T-helper 1 cell treated with Interleukin-12 subunit alpha and Interleukin-12 subunit beta and Interleukin-4 antibody, amounts not matched to agents 30 μg/mL and 1 μg/mL, for 36 hours (primary cell): ENCODE data around the gene LRRC8C.

Experiments
- H3K27ac Mint-ChIP-seq: one replicate; pipeline ENCODE4 v1.8.0; 2021; ENCODE audit warnings: mild to moderate bottlenecking, mixed read lengths
- H3K27me3 Mint-ChIP-seq: one replicate; pipeline ENCODE4 v1.8.0; 2021; ENCODE audit warnings: low read depth, mixed read lengths
- H3K36me3 Mint-ChIP-seq: one replicate; pipeline ENCODE4 v1.8.0; 2021; ENCODE audit warnings: low read depth, mixed read lengths
- H3K4me1 Mint-ChIP-seq: one replicate; pipeline ENCODE4 v1.8.0; 2021; ENCODE audit warnings: low read depth, mixed read lengths
- H3K4me3 Mint-ChIP-seq: one replicate; pipeline ENCODE4 v1.8.0; 2021; ENCODE audit warnings: mild to moderate bottlenecking, moderate library complexity, mixed read lengths
- H3K9me3 Mint-ChIP-seq: one replicate; pipeline ENCODE4 v1.8.0; 2021; ENCODE audit warnings: mixed read lengths

Gene LRRC8C

DNA sequence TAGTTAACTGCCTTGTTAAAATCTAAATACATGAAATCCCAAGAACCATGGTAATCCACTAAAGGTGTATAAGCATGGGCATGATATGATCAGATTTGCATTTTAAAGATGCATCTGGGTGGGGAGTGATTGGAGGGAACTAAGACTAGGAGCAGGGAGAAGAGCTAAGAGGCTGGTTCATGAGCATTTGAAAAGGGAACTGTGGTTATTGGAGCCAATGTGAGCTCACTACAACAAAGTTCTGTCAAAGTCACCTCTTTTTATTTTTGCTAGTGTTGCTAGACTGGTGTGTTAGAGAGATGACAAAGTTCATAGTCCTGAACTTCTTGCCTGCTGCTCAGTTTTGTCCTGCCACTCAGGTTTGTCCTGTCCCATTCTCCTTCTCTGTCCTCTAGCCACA is 120.8 kb downstream of the LRRC8C start:
- H3K27me3 Mint-ChIP-seq: no peaks in the 10 kb centered on the region
- H3K4me1 Mint-ChIP-seq: peaks cover 52% of the 10 kb centered on the region
- H3K9me3 Mint-ChIP-seq: no peaks in the 10 kb centered on the region
- H3K4me3 Mint-ChIP-seq: no peak overlapping the region
- H3K36me3 Mint-ChIP-seq: peaks cover 5% of the 10 kb centered on the region
- peak overlapping the region; percentile 71 for H3K27ac Mint-ChIP-seq

GRCh38 chr1:89754518-89754917 is 121.6 kb downstream of the LRRC8C start:
- H3K27me3 Mint-ChIP-seq: no peaks in the 10 kb centered on the region
- peak overlapping the region; percentile 71 for H3K27ac Mint-ChIP-seq
- H3K4me1 Mint-ChIP-seq: peaks cover 59% of the 10 kb centered on the region
- no peaks in the 10 kb centered on the region for H3K9me3 Mint-ChIP-seq
- peak overlapping the region; percentile 47 for H3K4me3 Mint-ChIP-seq
- H3K36me3 Mint-ChIP-seq: peaks cover 5% of the 10 kb centered on the region

- Mint-ChIP-seq H3K4me1 (peaks cover 68% of the 10 kb centered on the region), H3K4me3 (no peak overlapping the region), H3K36me3 (peaks cover 5% of the 10 kb centered on the region), H3K9me3 (no peaks in the 10 kb centered on the region), H3K27ac (peak overlapping the region; percentile 16), H3K27me3 (no peaks in the 10 kb centered on the region)
Observed at GRCh38 chr1:89755591-89755990, 122.7 kb downstream of the LRRC8C start.

GRCh38 chr1:89757532-89757931 is 124.6 kb downstream of the LRRC8C start:
- peak overlapping the region; percentile 75 for H3K4me3 Mint-ChIP-seq
- no peaks in the 10 kb centered on the region for H3K27me3 Mint-ChIP-seq
- peaks cover 8% of the 10 kb centered on the region for H3K36me3 Mint-ChIP-seq
- H3K27ac Mint-ChIP-seq: peak overlapping the region; percentile 92
- H3K9me3 Mint-ChIP-seq: no peaks in the 10 kb centered on the region
- H3K4me1 Mint-ChIP-seq: peaks cover 82% of the 10 kb centered on the region

GRCh38 chr1:89758156-89758555 is 125.2 kb downstream of the LRRC8C start:
- no peaks in the 10 kb centered on the region for H3K9me3 Mint-ChIP-seq
- H3K36me3 Mint-ChIP-seq: peaks cover 10% of the 10 kb centered on the region
- H3K4me1 Mint-ChIP-seq: peaks cover 85% of the 10 kb centered on the region
- no peaks in the 10 kb centered on the region for H3K27me3 Mint-ChIP-seq
- peak overlapping the region; percentile 75 for H3K4me3 Mint-ChIP-seq
- H3K27ac Mint-ChIP-seq: peak overlapping the region; percentile 92

GRCh38 chr1:89759036-89759435 is 126.1 kb downstream of the LRRC8C start:
- H3K4me1 Mint-ChIP-seq: peaks cover 88% of the 10 kb centered on the region
- peaks cover 10% of the 10 kb centered on the region for H3K36me3 Mint-ChIP-seq
- no peaks in the 10 kb centered on the region for H3K9me3 Mint-ChIP-seq
- peak overlapping the region; percentile 3 for H3K4me3 Mint-ChIP-seq
- peak overlapping the region; percentile 18 for H3K27ac Mint-ChIP-seq
- H3K27me3 Mint-ChIP-seq: no peaks in the 10 kb centered on the region

GRCh38 chr1:89760496-89760895 is 127.6 kb downstream of the LRRC8C start:
- H3K4me1 Mint-ChIP-seq: peaks cover 77% of the 10 kb centered on the region
- H3K36me3 Mint-ChIP-seq: peaks cover 8% of the 10 kb centered on the region

DNA sequence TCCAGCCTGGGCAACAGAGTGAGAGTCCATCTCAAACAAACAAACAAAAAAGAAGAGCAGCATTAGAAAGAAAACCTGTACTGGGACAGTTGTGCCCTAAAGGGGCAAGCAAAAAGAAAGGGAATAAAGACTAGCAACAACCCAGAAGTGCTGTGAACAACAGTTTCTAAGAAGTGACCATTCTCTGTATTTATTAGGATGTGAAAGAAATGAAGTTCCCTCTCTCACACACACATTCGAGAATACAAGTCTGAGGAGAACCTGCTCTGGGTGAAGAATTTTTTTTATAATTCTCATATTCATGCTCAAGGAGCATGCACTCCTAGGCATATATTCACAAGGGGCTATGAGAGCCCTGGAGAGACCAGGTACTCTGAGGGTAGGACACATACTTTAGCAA is 128.4 kb downstream of the LRRC8C start:
- Mint-ChIP-seq H3K27ac (no peak overlapping the region), H3K4me1 (peaks cover 69% of the 10 kb centered on the region), H3K9me3 (no peaks in the 10 kb centered on the region), H3K27me3 (no peaks in the 10 kb centered on the region), H3K36me3 (peaks cover 8% of the 10 kb centered on the region), H3K4me3 (no peak overlapping the region)

More at GRCh38 chr1:89760496-89760895, 127.6 kb downstream of the LRRC8C start:
- Mint-ChIP-seq H3K9me3 (no peaks in the 10 kb centered on the region), H3K4me3 (no peak overlapping the region), H3K27me3 (no peaks in the 10 kb centered on the region), H3K27ac (no peak overlapping the region)

DNA sequence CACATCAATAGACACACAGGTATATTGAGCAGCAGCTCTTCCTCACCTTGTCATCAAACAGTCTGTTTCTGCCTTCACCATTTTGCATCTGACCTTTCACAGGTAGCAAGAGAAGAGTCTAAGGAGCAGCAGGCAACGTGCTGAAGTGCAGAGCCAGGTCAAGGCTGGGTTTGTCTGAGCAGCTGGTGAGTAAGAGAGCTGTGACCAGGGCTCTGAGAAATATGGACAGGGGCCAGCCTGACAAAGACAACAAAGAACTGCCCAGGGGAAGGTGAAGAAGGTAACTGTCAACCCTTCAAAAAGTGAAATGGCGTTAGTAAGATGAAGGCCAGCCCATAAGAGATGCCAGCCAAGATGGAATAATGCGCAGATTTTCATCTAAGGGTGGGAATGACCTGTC is 129.0 kb downstream of the LRRC8C start:
- H3K36me3 Mint-ChIP-seq: peaks cover 8% of the 10 kb centered on the region
- H3K27ac Mint-ChIP-seq: peak overlapping the region; percentile 89
- peak overlapping the region; percentile 90 for H3K4me3 Mint-ChIP-seq
- no peaks in the 10 kb centered on the region for H3K27me3 Mint-ChIP-seq
- no peaks in the 10 kb centered on the region for H3K9me3 Mint-ChIP-seq
- H3K4me1 Mint-ChIP-seq: peaks cover 64% of the 10 kb centered on the region

DNA sequence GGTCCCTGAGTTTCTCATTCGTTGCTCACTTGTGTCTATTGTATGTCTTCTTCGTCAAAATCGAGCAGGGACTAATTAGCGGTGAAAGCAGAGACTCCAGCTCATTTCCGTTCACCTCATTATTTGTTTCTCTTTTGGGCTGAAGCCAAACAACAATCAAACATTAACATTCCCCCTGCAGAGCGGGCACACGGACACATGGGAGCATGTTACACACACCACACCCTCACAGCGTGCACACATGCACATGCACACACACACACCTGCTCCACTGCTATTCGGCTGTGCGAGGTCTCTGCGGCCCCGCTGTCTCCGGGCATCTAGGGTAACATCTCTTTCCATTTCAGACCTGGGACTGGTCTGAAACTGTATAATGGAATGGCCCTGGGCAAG is 129.5 kb downstream of the LRRC8C start:
- Mint-ChIP-seq H3K4me1 (peaks cover 59% of the 10 kb centered on the region), H3K36me3 (peaks cover 8% of the 10 kb centered on the region), H3K4me3 (peak overlapping the region; percentile 90), H3K27ac (peak overlapping the region; percentile 89), H3K9me3 (no peaks in the 10 kb centered on the region), H3K27me3 (no peaks in the 10 kb centered on the region)

GRCh38 chr1:89762779-89763648 is 130.1 kb downstream of the LRRC8C start:
- Mint-ChIP-seq H3K27ac (peak overlapping the region; percentile 89), H3K4me3 (peak overlapping the region; percentile 90), H3K27me3 (no peaks in the 10 kb centered on the region), H3K4me1 (peaks cover 53% of the 10 kb centered on the region), H3K9me3 (no peaks in the 10 kb centered on the region), H3K36me3 (peaks cover 6% of the 10 kb centered on the region)

GRCh38 chr1:89763649-89763986 is 130.7 kb downstream of the LRRC8C start:
- H3K4me1 Mint-ChIP-seq: peaks cover 47% of the 10 kb centered on the region
- H3K36me3 Mint-ChIP-seq: peaks cover 6% of the 10 kb centered on the region
- no peaks in the 10 kb centered on the region for H3K9me3 Mint-ChIP-seq

DNA sequence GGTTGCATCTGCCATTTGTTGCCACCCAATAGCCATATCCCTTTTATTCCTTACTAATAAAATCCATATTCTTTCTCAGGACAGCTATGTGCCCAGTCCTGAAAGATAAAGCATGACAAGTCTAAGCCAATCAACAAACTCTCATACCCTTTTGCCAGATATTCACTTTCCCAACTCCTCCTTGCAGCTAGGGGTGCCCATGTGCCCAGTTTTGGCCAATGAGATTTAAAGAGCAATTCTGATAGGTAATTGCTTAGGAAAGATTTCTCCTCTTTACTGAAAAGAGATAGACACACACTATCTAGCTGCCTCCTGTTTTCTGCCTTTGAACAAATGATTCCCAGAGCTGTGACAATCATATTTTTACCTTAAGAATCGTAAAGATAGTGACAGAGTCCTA is 132.9 kb downstream of the LRRC8C start:
- no peaks in the 10 kb centered on the region for H3K9me3 Mint-ChIP-seq
- peaks cover 8% of the 10 kb centered on the region for H3K27me3 Mint-ChIP-seq
- peaks cover 28% of the 10 kb centered on the region for H3K4me1 Mint-ChIP-seq
- no peak overlapping the region for H3K4me3 Mint-ChIP-seq
- H3K27ac Mint-ChIP-seq: no peak overlapping the region
- peaks cover 6% of the 10 kb centered on the region for H3K36me3 Mint-ChIP-seq

More at GRCh38 chr1:89763649-89763986, 130.7 kb downstream of the LRRC8C start:
- Mint-ChIP-seq H3K27ac (peak overlapping the region; percentile 89), H3K27me3 (no peaks in the 10 kb centered on the region), H3K4me3 (peak overlapping the region; percentile 90)

GRCh38 chr1:89767618-89768017 is 134.7 kb downstream of the LRRC8C start:
- Mint-ChIP-seq H3K27me3 (peaks cover 8% of the 10 kb centered on the region), H3K4me1 (peaks cover 15% of the 10 kb centered on the region), H3K36me3 (peaks cover 3% of the 10 kb centered on the region), H3K9me3 (no peaks in the 10 kb centered on the region), H3K4me3 (no peak overlapping the region), H3K27ac (no peak overlapping the region)
